Ishikawa (cell line): ENCODE measurements around the gene PLEKHA1.

Source experiments
- CEBPB ChIP-seq: IDR thresholded peaks from 2 replicates; pipeline ENCODE4 v1.6.1; 2012
- CREB1 ChIP-seq: IDR thresholded peaks from 2 replicates; pipeline ENCODE4 v1.6.1; 2012; ENCODE audit warnings: low read depth
- EGR1 ChIP-seq: IDR thresholded peaks from 2 replicates; pipeline ENCODE4 v1.6.1; 2012
- EP300 ChIP-seq: IDR thresholded peaks from 2 replicates; pipeline ENCODE4 v1.6.1; 2012; ENCODE audit warnings: borderline replicate concordance
- FOXM1 ChIP-seq: IDR thresholded peaks from 2 replicates; pipeline ENCODE4 v1.6.1; 2012; ENCODE audit warnings: low read depth, borderline replicate concordance
- NFIC ChIP-seq: IDR thresholded peaks from 2 replicates; pipeline ENCODE4 v1.6.1; 2012
- RAD21 ChIP-seq: IDR thresholded peaks from 2 replicates; pipeline ENCODE4 v1.6.1; 2012; ENCODE audit warnings: low read depth
- TAF1 ChIP-seq: IDR thresholded peaks from 2 replicates; pipeline ENCODE4 v1.6.1; 2012; ENCODE audit warnings: low read depth, mild to moderate bottlenecking
- TCF12 ChIP-seq: IDR thresholded peaks from 2 replicates; pipeline ENCODE4 v1.6.1; 2012; ENCODE audit warnings: low read depth
- TEAD4 ChIP-seq: IDR thresholded peaks from 2 replicates; pipeline ENCODE4 v1.6.1; 2012
- USF1 ChIP-seq: IDR thresholded peaks from 2 replicates; pipeline ENCODE4 v1.6.1; 2012
- YY1 ChIP-seq: IDR thresholded peaks from 2 replicates; pipeline ENCODE4 v1.6.1; 2012; ENCODE audit warnings: low read depth
- ZBTB7A ChIP-seq: IDR thresholded peaks from 2 replicates; pipeline ENCODE4 v1.6.1; 2012; ENCODE audit warnings: low read depth
- TF ChIP-seq, protein P1 (sequence below): IDR thresholded peaks from 2 replicates; pipeline ENCODE4 v1.6.1; 2012
- TF ChIP-seq, protein P2 (sequence below): IDR thresholded peaks from 2 replicates; pipeline ENCODE4 v1.6.1; 2012; ENCODE audit warnings: low read depth, mild to moderate bottlenecking

Gene PLEKHA1

DNA sequence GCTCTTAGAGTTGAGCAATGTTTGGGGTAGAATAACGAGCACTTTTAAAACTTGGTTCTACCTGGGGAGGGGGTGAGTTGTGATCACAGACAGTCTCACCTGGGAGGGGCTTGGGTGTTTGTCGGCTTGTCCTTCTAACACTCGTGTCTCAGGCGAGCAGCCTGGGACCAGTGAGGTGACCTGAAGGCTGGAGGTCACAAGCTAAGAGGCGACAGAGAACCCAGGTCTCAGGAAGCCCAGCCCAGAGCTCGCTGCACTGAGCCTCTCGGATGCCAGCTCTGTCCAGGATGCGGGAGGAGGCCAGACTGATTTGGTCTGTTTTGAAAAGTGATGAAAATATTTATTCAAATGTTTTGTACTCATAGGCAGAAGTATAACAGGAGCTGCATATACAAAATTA is 98.6 kb downstream of the PLEKHA1 start:
- TF ChIP-seq CEBPB, result no peak
- no peak for TF ChIP-seq TAF1
- TF ChIP-seq TCF12, result no peak
- TF ChIP-seq USF1, result no peak
- TF ChIP-seq RAD21, result no peak

DNA sequence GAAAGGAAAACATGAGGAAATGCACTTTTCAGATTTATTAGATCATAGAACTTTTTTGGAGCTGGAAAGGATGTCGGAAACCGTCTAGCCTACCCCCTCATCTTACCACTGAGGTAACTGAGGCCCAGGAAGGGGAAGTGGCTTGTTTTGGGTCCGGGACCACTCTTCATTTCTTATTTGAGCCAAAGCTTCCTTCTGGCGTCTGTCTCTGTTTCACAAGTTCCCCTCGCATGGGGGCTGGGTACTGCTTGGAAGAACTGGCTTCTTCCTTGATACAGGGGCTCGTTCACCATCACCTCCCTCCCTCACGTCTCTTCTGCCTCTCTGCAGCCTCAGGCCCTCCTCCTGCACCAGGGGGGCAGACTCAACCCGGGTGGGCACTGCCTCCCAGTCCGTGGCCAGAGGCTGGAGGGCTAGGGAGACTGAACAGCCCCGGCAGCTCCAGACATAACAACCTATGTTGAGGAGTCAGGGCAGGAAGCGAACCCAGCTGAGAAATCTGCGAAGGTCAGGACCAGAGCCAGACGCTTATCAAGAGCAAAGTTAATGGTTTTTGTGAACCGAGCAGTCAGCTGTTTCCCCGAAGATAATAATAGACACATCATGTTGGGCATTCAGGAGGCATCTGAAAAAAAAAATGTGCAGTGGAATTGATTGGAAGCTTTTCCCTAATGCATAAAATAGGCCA is 99.8 kb downstream of the PLEKHA1 start:
- TF ChIP-seq CEBPB, result no peak
- no peak for TF ChIP-seq USF1
- no peak for TF ChIP-seq CREB1
- TF ChIP-seq TEAD4, result no peak
- TF ChIP-seq NFIC, result no peak
- no peak for TF ChIP-seq TAF1
- TF ChIP-seq, protein P1, sequence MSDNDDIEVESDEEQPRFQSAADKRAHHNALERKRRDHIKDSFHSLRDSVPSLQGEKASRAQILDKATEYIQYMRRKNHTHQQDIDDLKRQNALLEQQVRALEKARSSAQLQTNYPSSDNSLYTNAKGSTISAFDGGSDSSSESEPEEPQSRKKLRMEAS, result no peak
- no peak for TF ChIP-seq YY1

DNA sequence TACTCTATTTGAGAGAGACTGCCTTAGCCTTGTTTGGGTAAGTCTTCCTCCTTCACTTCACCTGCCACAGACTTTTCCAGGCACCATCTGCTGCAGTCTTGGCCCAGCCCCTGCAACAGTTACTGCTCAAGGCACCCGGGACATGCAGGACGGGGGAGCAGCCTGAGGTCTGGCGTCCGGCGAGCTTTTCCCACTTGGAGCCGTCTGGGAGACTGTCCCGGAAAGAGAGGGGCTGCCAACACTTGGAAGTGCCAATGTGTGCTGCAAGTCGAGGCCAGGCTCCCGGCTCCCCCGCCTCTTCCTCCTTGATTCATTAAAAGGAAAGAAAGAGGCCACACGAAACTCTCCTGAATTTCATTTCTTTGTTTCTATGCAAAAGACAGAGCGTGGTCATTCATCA is 100.6 kb downstream of the PLEKHA1 start:
- TF ChIP-seq FOXM1 (no peak), EP300 (no peak), TEAD4 (no peak), CREB1 (no peak), YY1 (no peak)
- TF ChIP-seq, protein P1, result no peak

GRCh38 chr10:122475591-122476332 is 101.3 kb downstream of the PLEKHA1 start:
- TF ChIP-seq EGR1, result no peak
- TF ChIP-seq CEBPB, result no peak
- TF ChIP-seq, protein P2, sequence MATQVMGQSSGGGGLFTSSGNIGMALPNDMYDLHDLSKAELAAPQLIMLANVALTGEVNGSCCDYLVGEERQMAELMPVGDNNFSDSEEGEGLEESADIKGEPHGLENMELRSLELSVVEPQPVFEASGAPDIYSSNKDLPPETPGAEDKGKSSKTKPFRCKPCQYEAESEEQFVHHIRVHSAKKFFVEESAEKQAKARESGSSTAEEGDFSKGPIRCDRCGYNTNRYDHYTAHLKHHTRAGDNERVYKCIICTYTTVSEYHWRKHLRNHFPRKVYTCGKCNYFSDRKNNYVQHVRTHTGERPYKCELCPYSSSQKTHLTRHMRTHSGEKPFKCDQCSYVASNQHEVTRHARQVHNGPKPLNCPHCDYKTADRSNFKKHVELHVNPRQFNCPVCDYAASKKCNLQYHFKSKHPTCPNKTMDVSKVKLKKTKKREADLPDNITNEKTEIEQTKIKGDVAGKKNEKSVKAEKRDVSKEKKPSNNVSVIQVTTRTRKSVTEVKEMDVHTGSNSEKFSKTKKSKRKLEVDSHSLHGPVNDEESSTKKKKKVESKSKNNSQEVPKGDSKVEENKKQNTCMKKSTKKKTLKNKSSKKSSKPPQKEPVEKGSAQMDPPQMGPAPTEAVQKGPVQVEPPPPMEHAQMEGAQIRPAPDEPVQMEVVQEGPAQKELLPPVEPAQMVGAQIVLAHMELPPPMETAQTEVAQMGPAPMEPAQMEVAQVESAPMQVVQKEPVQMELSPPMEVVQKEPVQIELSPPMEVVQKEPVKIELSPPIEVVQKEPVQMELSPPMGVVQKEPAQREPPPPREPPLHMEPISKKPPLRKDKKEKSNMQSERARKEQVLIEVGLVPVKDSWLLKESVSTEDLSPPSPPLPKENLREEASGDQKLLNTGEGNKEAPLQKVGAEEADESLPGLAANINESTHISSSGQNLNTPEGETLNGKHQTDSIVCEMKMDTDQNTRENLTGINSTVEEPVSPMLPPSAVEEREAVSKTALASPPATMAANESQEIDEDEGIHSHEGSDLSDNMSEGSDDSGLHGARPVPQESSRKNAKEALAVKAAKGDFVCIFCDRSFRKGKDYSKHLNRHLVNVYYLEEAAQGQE, result no peak
- TF ChIP-seq TCF12, result no peak
- TF ChIP-seq EP300, result no peak
- TF ChIP-seq, protein P1, result no peak
- TF ChIP-seq YY1, result no peak
- no peak for TF ChIP-seq RAD21
- no peak for TF ChIP-seq NFIC
- TF ChIP-seq TEAD4, result no peak
- no peak for TF ChIP-seq ZBTB7A
- TF ChIP-seq TAF1, result no peak

DNA sequence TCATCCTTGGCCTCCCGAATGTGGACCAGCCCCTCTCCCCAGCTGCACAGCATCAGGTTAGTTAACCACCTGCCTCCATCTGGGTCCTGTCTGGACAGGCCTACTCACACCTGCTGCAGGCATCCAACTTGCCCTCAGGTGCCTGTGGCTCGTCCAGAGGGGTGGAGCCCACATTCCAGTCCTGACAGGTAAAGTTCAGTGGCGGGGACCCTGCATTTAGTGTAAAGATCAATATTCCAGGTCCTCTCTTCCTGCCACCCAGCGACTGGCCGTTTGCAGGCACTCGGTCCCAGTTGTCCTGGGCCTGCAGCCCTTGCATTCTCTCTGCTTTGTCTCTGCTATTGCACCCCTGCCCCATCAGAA is 101.8 kb downstream of the PLEKHA1 start:
- no peak for TF ChIP-seq USF1

DNA sequence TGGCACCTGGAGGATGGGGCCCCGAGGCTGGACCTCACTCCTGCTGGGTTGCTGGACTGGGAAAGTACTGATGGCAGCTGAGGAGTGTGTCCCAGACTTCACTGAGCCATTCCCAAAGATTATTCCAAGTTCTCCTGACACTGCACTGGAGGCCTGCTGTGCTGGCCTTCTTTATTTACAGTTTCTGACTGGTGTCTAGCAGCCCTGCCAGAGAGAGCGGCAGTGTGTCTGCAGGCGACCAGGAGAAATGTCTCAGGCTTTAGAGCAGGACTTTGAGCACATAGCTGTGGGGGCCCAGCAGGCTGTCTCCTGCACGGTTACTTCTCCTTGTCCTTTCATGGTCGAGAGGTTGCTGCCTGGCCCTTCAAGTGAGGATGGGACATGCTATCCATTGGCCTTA is 102.9 kb downstream of the PLEKHA1 start:
- TF ChIP-seq EGR1 (no peak), TEAD4 (no peak), ZBTB7A (no peak), CREB1 (no peak), USF1 (no peak), TCF12 (no peak), FOXM1 (no peak), YY1 (no peak), RAD21 (no peak), NFIC (no peak), EP300 (no peak)
- TF ChIP-seq, protein P1, result no peak
- TF ChIP-seq, protein P2, result no peak
